Stimulated activated naive B cell treated with anti-CD40 and anti-IgM and Interleukin-4, amounts not matched to agents 10 μg/mL and 1 μg/mL and 100 μg/mL, for 72 hours (primary cell): ENCODE data around the gene LY6G5B.

ENCODE experiments used
- ATAC-seq, 2 donors: fragments of 150-1000 bp; cut with Tn5 transposase; replicated peaks; 2 replicates each; pipeline ENCODE4 v1.10.0; 2021; ENCODE audit warnings: moderate library complexity in 1 of 2
- DNase-seq: peaks from one replicate; pipeline ENCODE4 v3.0.0; 2021
- H3K27ac Mint-ChIP-seq: one replicate; pipeline ENCODE4 v1.8.0; 2022; ENCODE audit warnings: mild to moderate bottlenecking, mixed read lengths
- H3K27me3 Mint-ChIP-seq, 2 donors: one replicate each; pipeline ENCODE4 v1.8.0; 2022; ENCODE audit warnings: mixed read lengths in 2 of 2
- H3K36me3 Mint-ChIP-seq, 2 donors: one replicate each; pipeline ENCODE4 v1.8.0; 2022; ENCODE audit warnings: mixed read lengths in 2 of 2, mild to moderate bottlenecking in 1 of 2
- H3K4me1 Mint-ChIP-seq, 2 donors: one replicate each; pipeline ENCODE4 v1.8.0; 2022; ENCODE audit warnings: mixed read lengths in 2 of 2, mild to moderate bottlenecking in 1 of 2
- H3K4me3 Mint-ChIP-seq, 2 donors: one replicate each; pipeline ENCODE4 v1.8.0; 2022; ENCODE audit warnings: mild to moderate bottlenecking in 2 of 2, mixed read lengths in 2 of 2, moderate library complexity in 1 of 2
- H3K9me3 Mint-ChIP-seq, 2 donors: one replicate each; pipeline ENCODE4 v1.8.0; 2022; ENCODE audit warnings: mixed read lengths in 2 of 2, mild to moderate bottlenecking in 1 of 2

LY6G5B gene

DNA sequence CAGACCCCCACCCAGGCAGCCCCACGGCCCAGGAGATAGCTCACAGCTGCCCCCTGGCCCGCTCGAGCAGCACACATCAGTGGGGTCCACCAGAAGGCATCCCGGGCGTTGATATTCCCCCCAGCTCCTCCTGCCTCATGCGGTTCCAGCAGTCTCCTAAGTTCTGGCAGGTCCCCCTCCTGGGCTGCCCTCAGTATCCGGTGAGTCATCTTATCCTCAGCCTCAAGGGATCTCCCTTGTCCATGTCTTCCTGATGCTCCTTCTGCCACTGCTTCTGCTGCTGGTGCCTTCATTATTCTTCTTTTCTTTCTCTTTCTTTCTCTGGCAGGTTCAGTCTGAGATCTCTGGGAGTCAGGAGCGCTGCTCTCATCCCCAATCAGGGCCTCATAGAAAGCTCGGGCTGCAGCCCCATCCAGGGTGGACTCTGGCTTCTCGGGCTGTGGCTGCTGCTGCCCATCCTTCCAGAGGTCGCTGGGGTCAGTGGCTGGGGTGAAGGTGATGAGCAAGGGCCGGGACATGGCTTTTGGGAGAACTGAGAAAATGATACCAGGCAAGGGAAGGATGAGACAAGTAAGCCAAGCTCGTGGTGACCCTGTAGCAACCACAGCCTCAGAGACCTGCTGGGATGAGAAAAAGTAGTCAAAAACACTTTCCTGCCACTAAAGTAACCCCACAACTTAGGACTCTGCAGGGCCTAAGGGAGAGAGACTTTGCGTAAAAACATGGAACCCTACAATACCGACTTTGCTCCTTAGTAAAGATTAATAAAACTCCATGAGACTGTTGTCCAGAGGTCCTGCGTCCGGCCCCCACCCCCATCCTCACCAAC, 5.6 kb upstream of the LY6G5B start:
- H3K4me3 Mint-ChIP-seq, result peak overlapping the region; percentile 98
- no peaks in the 10 kb centered on the region for H3K9me3 Mint-ChIP-seq
- H3K27ac Mint-ChIP-seq, result peak overlapping the region; percentile 99
- no peaks in the 10 kb centered on the region for H3K27me3 Mint-ChIP-seq
- peaks cover 53 to 85% of the 10 kb centered on the region in 2 donors for H3K4me1 Mint-ChIP-seq
- peaks cover 53 to 73% of the 10 kb centered on the region in 2 donors for H3K36me3 Mint-ChIP-seq
- DNase-seq (no peak), ATAC-seq (no peak)

- H3K4me3 Mint-ChIP-seq, result peak within 1 kb of the TSS; percentile 98
- no peaks in the 10 kb centered on the region for H3K27me3 Mint-ChIP-seq
- ATAC-seq, result peak; percentile 45 to 47
- H3K9me3 Mint-ChIP-seq, result no peaks in the 10 kb centered on the region
- peaks cover 49 to 73% of the 10 kb centered on the region in 2 donors for H3K36me3 Mint-ChIP-seq
- DNase-seq, result peak; percentile 79
- peak within 1 kb of the TSS; percentile 99 for H3K27ac Mint-ChIP-seq
- H3K4me1 Mint-ChIP-seq, result peaks cover 45 to 79% of the 10 kb centered on the region in 2 donors
Observed at GRCh38 chr6:31664790-31665500, 4.8 kb upstream of the LY6G5B start, which contains the start of gene GPANK1. GPANK1 (minus strand) TSS chr6:31664997; CDS start chr6:31664478, 519 bp downstream.

- DNase-seq (peak; percentile 98), ATAC-seq (peak; percentile 81 to 83)
- H3K27me3 Mint-ChIP-seq, result no peaks in the 10 kb centered on the region
- H3K36me3 Mint-ChIP-seq, result peaks cover 54 to 75% of the 10 kb centered on the region in 2 donors
- H3K4me1 Mint-ChIP-seq, result peaks cover 45 to 77% of the 10 kb centered on the region in 2 donors
- H3K9me3 Mint-ChIP-seq, result no peaks in the 10 kb centered on the region
- H3K27ac Mint-ChIP-seq, result peak within 1 kb of the TSS; percentile 99
- H3K4me3 Mint-ChIP-seq, result peak within 1 kb of the TSS; percentile 98
Observed at GRCh38 chr6:31665501-31666336, 4.1 kb upstream of the LY6G5B start, which contains the start of gene CSNK2B. CSNK2B (plus strand) TSS chr6:31666080; CDS start chr6:31666832, 752 bp downstream.

- Mint-ChIP-seq H3K27me3 (no peaks in the 10 kb centered on the region), H3K27ac (peak overlapping the region; percentile 99), H3K9me3 (no peaks in the 10 kb centered on the region), H3K4me1 (peaks cover 39 to 70% of the 10 kb centered on the region in 2 donors), H3K4me3 (peak overlapping the region; percentile 98), H3K36me3 (peaks cover 56 to 76% of the 10 kb centered on the region in 2 donors)
- ATAC-seq (no peak), DNase-seq (no peak)
Observed at GRCh38 chr6:31666337-31666965, 3.3 kb upstream of the LY6G5B start.

DNA sequence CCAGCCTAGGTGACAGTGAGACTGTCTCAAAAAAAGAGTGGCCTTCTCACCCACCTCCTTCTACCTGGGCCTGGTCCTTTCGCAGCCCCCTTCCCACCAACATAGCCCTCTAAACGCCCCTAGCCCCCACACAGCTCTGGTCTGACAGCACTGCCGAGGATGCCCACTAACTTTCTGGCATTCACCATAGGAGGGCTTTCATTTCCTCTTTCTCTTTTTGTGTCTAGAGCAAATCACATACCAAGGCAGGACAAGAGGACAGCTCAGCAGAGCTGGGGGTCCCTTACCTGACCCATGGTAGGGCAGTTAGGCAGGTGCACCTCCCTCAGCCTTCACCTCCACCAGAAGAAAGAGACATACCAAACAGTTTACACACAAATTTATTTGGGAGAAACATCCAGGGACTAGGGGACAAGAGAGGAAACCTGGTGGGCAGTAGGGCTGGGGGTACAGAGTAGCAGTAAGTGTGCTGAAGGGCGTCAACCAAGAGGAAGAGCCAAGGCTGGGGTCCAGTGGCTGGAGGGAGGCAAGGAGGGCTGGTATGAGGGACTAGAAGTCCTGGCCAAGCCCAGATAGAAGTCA, 6.6 kb downstream of the LY6G5B start:
- no peak for DNase-seq
- peak overlapping the region in 1 of 2 donors; percentile 30 for H3K4me3 Mint-ChIP-seq
- H3K27ac Mint-ChIP-seq, result peak overlapping the region; percentile 81
- peaks cover 14 to 23% of the 10 kb centered on the region in 2 donors for H3K36me3 Mint-ChIP-seq
- H3K27me3 Mint-ChIP-seq, result no peaks in the 10 kb centered on the region
- peak; percentile 52 to 58 for ATAC-seq
- H3K4me1 Mint-ChIP-seq, result peaks cover 20 to 22% of the 10 kb centered on the region in 2 donors
- no peaks in the 10 kb centered on the region for H3K9me3 Mint-ChIP-seq

GRCh38 chr6:31676904-31677303, 7.1 kb downstream of the LY6G5B start:
- H3K36me3 Mint-ChIP-seq, result peaks cover 9 to 21% of the 10 kb centered on the region in 2 donors
- H3K27ac Mint-ChIP-seq, result no peak overlapping the region
- H3K9me3 Mint-ChIP-seq, result no peaks in the 10 kb centered on the region
- DNase-seq (no peak), ATAC-seq (no peak)
- no peaks in the 10 kb centered on the region for H3K27me3 Mint-ChIP-seq
- H3K4me3 Mint-ChIP-seq, result no peak overlapping the region
- peaks cover 22 to 26% of the 10 kb centered on the region in 2 donors for H3K4me1 Mint-ChIP-seq

GRCh38 chr6:31677955-31678354, 8.2 kb downstream of the LY6G5B start:
- DNase-seq, result no peak

DNA sequence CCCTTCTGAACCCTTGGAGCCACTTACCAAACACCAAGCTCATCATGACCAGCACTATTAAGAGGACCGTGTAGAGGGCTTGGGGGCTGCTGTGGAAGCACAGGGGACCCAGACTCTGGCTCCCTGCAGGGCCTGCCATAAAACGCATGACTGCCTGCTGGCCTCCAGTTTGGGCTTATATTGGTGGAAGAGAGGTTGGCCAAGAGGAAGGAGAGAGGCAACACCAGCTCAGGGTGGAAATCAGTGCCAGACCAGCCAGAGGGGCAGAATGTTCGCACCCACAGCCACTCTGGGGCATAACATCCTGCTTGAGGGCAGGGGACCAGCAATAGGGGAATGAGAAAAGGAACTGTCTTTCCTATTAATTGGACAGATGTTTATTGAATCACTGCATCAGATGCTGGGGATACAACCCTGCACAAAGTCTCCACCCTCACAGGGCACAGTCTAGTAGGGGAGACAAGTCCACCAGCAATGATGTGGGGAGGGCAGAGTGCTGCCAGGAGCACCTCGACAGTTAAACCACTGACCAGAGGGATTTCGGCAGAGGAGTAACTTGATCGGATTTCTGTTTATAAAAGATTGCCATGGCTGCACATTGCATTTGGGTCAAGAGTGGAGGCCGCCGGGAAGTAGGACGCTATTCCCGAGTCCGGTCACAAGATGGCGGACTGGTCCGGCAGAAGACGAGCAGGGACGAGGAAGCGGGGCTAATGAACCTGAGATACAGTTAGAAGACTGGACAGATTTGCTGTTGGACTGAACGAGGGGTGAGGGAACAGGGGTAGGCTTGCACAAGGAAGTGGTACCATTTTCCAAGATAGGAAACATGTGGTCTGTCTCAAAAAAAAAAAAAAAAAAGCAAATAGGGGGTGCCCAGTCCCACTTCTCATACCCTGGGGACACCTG, 10.7 kb downstream of the LY6G5B start, which contains the start of gene LY6G5C:
Gene LY6G5C (minus strand): TSS at position 842 of the 909 bp plus-strand sequence. CDS start 694 bp downstream, at position 148.
- no peaks in the 10 kb centered on the region for H3K9me3 Mint-ChIP-seq
- peaks cover 26 to 32% of the 10 kb centered on the region in 2 donors for H3K4me1 Mint-ChIP-seq

More at GRCh38 chr6:31677955-31678354, 8.2 kb downstream of the LY6G5B start:
- no peaks in the 10 kb centered on the region for H3K9me3 Mint-ChIP-seq
- no peak overlapping the region for H3K27ac Mint-ChIP-seq
- no peak overlapping the region for H3K4me3 Mint-ChIP-seq
- no peaks in the 10 kb centered on the region for H3K27me3 Mint-ChIP-seq
- peaks cover 5 to 10% of the 10 kb centered on the region in 2 donors for H3K36me3 Mint-ChIP-seq
- peaks cover 22 to 27% of the 10 kb centered on the region in 2 donors for H3K4me1 Mint-ChIP-seq
- no peak for ATAC-seq

GRCh38 chr6:31681135-31681671, 11.4 kb downstream of the LY6G5B start:
- H3K36me3 Mint-ChIP-seq, result peaks cover 18 to 19% of the 10 kb centered on the region in 2 donors
- H3K27ac Mint-ChIP-seq, result peak overlapping the region; percentile 43
- peak; percentile 41 to 63 for ATAC-seq

More for the DNA sequence above, 10.7 kb downstream of the LY6G5B start, which contains the start of gene LY6G5C:
- DNase-seq, result peak; percentile 55
- Mint-ChIP-seq H3K36me3 (peaks cover 12 to 13% of the 10 kb centered on the region in 2 donors), H3K27ac (peak within 1 kb of the TSS; percentile 75), H3K4me3 (peak within 1 kb of the TSS; percentile 74 to 83), H3K27me3 (no peaks in the 10 kb centered on the region)
- ATAC-seq, result peak; percentile 65 to 73

DNA sequence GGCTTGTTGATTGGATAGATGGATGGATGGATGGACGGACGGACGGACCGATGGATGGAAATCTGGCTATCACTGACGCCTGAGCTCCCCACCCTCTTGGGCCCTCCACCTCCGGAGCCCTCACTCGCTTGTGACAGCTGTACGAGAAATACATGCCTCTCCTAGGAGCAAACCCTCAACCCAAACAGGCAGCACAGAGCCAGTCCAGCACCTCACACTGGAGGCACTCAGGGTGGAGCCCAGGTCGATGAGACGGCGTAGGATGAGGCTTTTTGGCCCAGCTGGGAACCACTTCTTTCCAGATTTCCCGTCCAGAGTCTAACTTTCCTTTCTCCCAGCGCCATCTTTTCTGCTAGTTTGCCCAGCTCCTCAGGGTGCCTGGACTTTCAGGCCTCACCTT, 13.8 kb downstream of the LY6G5B start:
- no peak overlapping the region for H3K4me3 Mint-ChIP-seq
- ATAC-seq (no peak), DNase-seq (no peak)
- H3K27ac Mint-ChIP-seq, result peak overlapping the region; percentile 47
- no peaks in the 10 kb centered on the region for H3K27me3 Mint-ChIP-seq
- H3K36me3 Mint-ChIP-seq, result peaks cover 32 to 35% of the 10 kb centered on the region in 2 donors
- no peaks in the 10 kb centered on the region for H3K9me3 Mint-ChIP-seq
- H3K4me1 Mint-ChIP-seq, result peaks cover 18 to 21% of the 10 kb centered on the region in 2 donors

More at GRCh38 chr6:31681135-31681671, 11.4 kb downstream of the LY6G5B start:
- Mint-ChIP-seq H3K4me1 (peaks cover 25 to 30% of the 10 kb centered on the region in 2 donors), H3K4me3 (peak overlapping the region; percentile 74 to 83), H3K9me3 (no peaks in the 10 kb centered on the region), H3K27me3 (no peaks in the 10 kb centered on the region)
- DNase-seq, result no peak

- Mint-ChIP-seq H3K27ac (no peak overlapping the region), H3K9me3 (no peaks in the 10 kb centered on the region), H3K36me3 (peaks cover 53 to 59% of the 10 kb centered on the region in 2 donors), H3K4me1 (peaks cover 24 to 32% of the 10 kb centered on the region in 2 donors), H3K27me3 (no peaks in the 10 kb centered on the region), H3K4me3 (no peak overlapping the region)
- DNase-seq (no peak), ATAC-seq (no peak)
Observed at GRCh38 chr6:31686483-31686882, 16.7 kb downstream of the LY6G5B start.

DNA sequence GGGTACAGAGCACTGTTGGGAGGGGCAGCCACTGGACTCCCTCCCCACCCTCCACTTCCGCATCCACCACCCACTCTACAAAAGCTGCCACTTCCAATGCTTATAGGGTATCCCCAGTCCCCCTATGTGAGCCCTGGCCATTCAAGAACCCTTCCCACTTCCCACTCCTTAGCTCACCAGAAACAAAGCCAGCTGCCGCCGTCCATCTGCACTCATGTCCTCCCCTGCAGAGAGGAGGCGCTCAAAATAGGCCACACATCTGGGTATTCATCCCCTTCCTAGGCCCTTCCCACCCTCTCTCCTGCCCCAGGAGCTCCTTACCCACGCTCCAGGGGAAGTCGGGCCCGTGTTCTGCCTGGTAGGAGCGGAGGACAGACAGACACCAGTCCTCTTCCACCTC, 17.5 kb downstream of the LY6G5B start:
- H3K27me3 Mint-ChIP-seq, result no peaks in the 10 kb centered on the region
- H3K4me1 Mint-ChIP-seq, result peaks cover 22 to 29% of the 10 kb centered on the region in 2 donors
- H3K36me3 Mint-ChIP-seq, result peaks cover 53 to 63% of the 10 kb centered on the region in 2 donors
- H3K27ac Mint-ChIP-seq, result peak overlapping the region; percentile 65
- DNase-seq (no peak), ATAC-seq (no peak)
- no peak overlapping the region for H3K4me3 Mint-ChIP-seq
- no peaks in the 10 kb centered on the region for H3K9me3 Mint-ChIP-seq
